GM12891 (cell line): ENCODE data around the gene PLA2G15.

Experiments
- DNase-seq: peaks from one replicate; pipeline ENCODE4 v3.0.0; 2011; ENCODE audit warnings: low spot score; ENCODE audit not compliant: insufficient read length
- FAIRE-seq: peaks from 2 replicates; lab custom pipeline; 2011; peaks lifted over from hg19 to GRCh38; lab: Jason Lieb, UNC
- PAX5 ChIP-seq: IDR thresholded peaks from 2 replicates; pipeline ENCODE4 v1.6.1; 2011; ENCODE audit warnings: low read length, moderate library complexity, mild to moderate bottlenecking; ENCODE audit not compliant: insufficient read depth, severe bottlenecking
- POLR2A ChIP-seq: IDR thresholded peaks from 2 replicates; pipeline ENCODE4 v1.6.1; 2011; ENCODE audit warnings: low read depth, low read length, control low read depth
- POLR2AphosphoS5 ChIP-seq: IDR thresholded peaks from 2 replicates; pipeline ENCODE4 v1.6.1; 2011; ENCODE audit warnings: low read depth, low read length, control low read depth
- POU2F2 ChIP-seq: IDR thresholded peaks from 2 replicates; pipeline ENCODE4 v1.6.1; 2011; ENCODE audit warnings: low read depth, mild to moderate bottlenecking, control low read depth, low read length, moderate library complexity
- SPI1 ChIP-seq: IDR thresholded peaks from 2 replicates; pipeline ENCODE4 v1.6.1; 2011; ENCODE audit warnings: low read depth, low read length, control low read depth
- TAF1 ChIP-seq: IDR thresholded peaks from 2 replicates; pipeline ENCODE4 v1.6.1; 2011; ENCODE audit warnings: low read depth, low read length, control low read depth

The PLA2G15 gene

DNA sequence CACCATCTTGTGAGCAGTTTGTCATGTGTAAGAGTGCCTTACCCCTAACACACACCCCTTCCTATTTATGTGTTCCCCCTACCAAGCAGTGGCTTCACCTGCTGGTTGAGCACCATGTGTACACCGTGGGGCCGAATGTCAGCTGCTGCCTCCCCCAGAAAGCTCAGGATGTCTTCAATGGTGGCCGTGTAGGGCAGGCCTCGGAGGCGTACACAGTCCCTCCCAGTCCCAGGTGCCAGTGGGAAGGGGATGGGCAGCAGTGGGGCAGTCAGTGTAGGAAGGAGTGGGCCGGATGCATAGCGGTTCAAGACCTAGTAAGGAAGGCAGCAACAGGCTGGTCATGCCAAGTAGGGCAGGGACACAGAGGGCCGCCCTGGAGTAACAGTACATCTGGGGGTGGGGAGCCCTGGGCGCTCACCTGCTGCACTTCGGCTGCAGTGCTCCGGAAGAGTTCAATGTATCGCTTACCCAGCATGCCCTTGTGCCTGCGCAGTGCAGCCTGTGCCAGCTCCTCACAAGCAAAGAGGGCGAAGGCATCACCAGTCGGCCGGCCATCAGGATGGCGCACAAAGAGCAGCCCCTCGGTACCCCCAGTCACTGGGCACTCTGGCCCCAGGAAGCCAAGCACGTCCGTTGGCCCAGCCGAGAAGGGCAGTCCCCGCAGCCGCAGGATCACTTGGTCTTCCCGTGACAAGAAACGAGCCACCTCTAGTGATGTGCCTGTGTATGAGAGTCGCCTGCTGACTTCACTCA is 13.6 kb upstream of the PLA2G15 start:
- FAIRE-seq (no peak), DNase-seq (no peak)
- TF ChIP-seq TAF1 = no peak
- no peak for TF ChIP-seq PAX5
- no peak for TF ChIP-seq POLR2A
- no peak for TF ChIP-seq POU2F2
- TF ChIP-seq SPI1 = no peak
- TF ChIP-seq POLR2AphosphoS5 = no peak

DNA sequence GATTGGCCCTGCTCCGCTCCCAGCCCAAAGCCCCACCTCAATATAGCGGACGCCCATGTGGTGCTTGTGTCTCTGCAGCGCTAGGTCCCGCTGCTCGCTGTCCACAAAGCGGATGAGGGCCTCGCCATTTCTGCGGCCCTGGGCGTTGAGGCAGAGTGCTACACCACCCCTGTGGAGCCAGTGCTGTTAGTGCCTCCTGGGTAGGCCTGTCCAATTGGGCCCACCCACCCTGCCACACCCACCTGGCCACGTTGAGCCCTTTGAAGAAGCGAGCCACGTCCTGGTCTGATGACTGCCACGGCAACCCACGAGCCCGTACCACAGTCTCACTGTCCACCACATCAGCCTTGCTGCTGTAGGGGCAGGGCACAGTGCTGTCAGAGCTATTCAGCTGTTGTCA is 12.8 kb upstream of the PLA2G15 start:
- TF ChIP-seq TAF1 (no peak), SPI1 (no peak), POLR2A (no peak), POLR2AphosphoS5 (no peak), POU2F2 (no peak), PAX5 (no peak)
- no peak for FAIRE-seq
- no peak for DNase-seq

DNA sequence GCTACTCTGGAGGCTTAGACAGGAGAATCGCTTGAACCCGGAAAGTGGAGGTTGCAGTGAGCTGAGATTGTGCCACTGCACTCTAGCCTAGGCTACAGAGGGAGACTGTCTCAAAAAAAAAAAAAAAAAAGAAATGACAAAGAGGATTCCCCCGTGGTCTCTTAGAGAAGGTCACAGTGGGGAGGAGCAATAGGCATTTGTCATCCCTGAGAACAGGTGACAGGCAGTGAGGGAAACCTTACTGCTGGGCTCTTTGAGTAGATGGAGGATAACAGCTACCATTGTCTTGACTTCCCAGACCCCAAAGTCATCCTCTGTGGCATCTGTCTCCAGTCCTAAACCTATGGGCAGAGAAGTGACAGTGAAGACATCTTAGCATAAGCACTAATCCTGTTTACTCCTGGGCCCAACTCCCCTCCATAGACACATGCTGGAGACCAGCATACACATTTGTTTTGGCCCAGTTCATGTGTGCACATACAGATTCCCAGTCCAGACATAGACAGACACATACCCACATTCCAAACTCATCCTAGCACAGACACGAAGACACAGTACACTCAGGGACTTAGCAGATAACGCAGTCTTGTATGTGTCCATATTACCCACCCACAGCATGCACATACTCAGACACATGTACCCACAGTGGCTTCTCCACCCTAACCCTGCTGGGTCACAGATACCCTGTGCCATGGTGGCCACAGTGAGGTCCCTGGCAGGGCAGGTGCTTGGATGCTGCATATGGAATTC is 11.9 kb upstream of the PLA2G15 start:
- TF ChIP-seq TAF1 (no peak), POU2F2 (no peak), SPI1 (no peak), POLR2AphosphoS5 (no peak), PAX5 (no peak)
- no peak for DNase-seq
- no peak for FAIRE-seq

DNA sequence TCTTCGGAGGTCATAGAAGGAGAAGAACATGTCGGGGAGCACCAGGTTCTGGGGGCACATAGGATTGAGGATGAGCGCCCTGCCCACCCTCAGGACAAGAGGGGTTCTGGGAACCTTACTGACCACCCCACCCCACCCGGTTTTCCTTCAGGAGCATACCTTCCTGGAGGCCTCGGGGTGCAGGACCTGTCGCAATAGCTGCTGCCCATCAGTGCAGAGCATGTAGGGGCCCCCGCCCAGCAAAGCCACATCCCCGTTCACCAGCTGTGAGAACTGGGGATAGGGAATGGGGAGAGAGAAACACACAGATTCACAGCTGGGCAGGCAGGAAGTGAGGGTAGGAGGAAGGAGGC is 11.4 kb upstream of the PLA2G15 start:
- no peak for DNase-seq
- TF ChIP-seq POU2F2 = no peak
- TF ChIP-seq TAF1 = no peak
- no peak for TF ChIP-seq PAX5
- TF ChIP-seq SPI1 = no peak
- no peak for TF ChIP-seq POLR2A
- TF ChIP-seq POLR2AphosphoS5 = no peak
- no peak for FAIRE-seq

DNA sequence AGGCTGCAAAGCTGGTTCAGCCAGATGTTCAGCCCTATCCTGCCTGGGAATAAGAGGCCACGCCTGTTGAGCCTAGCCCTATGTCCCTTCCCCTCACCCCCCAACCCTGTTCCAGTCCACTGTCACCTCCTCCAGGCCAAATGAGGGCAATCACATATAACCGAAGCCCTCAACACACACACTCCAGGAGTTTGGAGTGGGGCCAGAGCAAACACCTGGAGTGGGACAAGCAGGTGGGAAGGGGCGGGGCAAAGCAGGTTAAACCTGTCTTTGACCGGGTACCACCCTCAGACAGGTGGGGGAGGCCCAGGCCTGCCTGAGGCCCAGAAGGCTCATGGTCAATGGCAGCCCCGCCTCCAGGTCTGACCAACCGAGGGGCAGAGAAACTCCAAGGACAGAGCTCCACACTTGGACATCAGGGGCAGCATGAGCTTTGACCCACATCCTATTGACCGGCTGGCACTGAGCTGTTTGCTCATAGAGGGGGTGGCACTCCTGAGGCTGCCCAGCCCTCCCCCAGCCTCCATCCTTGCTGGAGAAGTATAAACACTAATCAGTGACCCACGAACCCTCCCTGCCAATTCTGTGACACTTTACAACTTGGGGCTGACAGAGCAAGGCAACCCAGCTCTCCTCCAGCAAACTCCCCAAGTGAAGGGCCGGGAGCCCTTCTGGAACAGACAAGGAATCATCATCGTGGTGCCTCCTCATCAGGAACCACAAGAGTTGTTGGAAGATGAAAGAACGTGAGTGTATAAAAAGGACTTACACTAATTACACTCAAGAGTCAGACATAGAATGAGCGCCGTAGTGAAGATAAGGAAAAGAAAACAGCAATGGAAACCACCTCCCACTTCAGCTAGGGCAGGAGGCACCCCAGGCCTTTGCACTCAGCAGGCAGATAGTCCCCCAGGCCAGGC is 10.7 kb upstream of the PLA2G15 start:
- FAIRE-seq (no peak), DNase-seq (no peak)
- TF ChIP-seq POLR2A = no peak
- TF ChIP-seq PAX5 = no peak
- no peak for TF ChIP-seq SPI1
- no peak for TF ChIP-seq POLR2AphosphoS5
- TF ChIP-seq POU2F2 = no peak
- TF ChIP-seq TAF1 = no peak

DNA sequence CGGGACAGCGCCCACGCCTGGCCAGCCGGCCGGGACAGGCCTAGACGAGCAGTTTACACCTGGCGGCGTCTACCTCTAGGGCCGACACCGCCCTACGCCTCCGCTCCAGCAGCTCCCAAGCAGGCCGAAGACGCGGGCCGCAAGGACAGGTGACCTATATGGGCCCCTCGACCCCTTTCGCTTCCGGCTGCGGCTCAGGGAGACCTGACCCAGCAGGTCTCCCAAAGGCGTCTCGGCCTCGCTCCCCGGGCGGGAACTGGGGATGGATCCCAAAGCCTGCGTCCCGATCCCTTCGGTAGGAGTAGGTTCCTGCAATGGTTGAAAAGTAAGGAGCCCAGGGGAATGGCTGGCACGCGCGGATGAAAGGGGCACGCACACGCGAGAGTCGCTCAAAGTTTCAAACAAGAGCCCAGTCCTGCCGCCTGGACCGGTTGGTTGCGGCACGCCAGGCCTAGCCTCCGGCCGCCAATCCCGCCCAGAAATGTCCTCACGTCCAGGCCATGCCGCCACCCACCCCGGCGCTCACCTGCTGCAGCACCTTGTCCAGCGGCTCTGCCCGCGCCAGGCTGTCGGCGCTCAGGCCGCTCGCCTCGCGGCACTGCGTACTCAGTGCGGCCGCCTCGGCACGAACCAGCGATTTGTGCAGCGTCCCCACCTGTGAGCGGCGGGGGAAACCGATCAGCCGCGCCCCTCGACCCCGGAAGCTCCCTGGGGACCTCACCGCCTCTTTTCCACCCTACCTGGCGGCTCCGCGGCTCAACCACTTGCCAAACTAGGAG is 9.9 kb upstream of the PLA2G15 start:
- no peak for FAIRE-seq
- TF ChIP-seq PAX5 (no peak), POLR2AphosphoS5 (no peak)
- no peak for DNase-seq

DNA sequence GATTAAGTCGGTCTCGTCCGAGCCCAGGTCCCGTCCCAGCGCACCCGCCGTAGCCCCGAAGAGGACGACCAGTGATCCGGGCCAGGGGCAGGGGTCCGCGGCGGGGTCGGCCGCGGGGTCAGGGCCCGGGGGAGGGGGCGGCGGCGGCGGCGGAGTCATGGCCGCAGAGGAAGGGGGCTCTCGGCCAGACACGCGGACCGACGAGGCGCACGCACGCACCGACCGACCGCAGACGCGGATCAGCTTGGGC is 9.4 kb upstream of the PLA2G15 start, which contains the start of gene ESRP2:
ESRP2 (minus strand) TSS at position 241 of the 250 bp plus-strand sequence; CDS start at position 159, 82 bp downstream.
- no peak for FAIRE-seq
- no peak for TF ChIP-seq PAX5
- no peak for TF ChIP-seq POLR2AphosphoS5
- no peak for TF ChIP-seq POU2F2
- no peak for TF ChIP-seq POLR2A
- TF ChIP-seq TAF1 = no peak
- TF ChIP-seq SPI1 = no peak
- DNase-seq = no peak

DNA sequence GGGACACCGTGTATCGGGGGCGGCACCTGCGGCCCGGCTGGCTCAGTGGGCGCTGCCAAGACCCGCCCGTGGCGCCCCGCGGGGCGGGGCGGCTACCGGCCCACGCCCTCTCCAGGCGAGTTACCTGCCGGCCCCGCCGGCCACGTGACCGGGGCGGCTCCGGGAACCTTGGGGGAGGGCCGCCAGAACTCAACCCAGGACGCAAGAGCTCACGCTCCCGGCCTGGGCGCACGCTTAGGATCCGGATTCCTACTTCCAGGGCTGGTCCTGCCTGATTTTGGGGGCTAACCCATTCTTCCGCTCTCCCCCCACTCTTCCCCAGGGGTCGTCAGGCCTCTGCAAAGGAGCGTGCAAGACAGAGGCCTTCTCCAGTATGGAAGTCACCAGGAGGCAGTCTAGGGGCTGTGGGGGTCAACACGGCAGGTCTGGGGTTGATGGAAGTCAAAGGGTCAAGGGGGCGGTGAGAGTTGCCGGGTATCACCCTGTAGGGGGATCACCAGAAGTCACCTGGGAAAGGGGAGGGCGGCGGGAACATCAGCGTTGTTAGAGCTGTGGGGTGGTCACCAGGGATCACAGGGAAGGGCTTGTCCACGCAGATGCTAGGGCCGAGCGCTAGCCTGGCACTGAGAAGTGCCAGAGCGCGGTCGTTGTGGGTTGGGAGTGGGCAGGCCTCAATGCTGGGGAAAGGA is 8.9 kb upstream of the PLA2G15 start:
- peak; percentile 82 for FAIRE-seq
- no peak for TF ChIP-seq PAX5
- no peak for TF ChIP-seq POLR2AphosphoS5
- TF ChIP-seq SPI1 = no peak
- TF ChIP-seq POLR2A = no peak
- TF ChIP-seq POU2F2 = no peak
- TF ChIP-seq TAF1 = no peak
- peak; percentile 59 for DNase-seq

DNA sequence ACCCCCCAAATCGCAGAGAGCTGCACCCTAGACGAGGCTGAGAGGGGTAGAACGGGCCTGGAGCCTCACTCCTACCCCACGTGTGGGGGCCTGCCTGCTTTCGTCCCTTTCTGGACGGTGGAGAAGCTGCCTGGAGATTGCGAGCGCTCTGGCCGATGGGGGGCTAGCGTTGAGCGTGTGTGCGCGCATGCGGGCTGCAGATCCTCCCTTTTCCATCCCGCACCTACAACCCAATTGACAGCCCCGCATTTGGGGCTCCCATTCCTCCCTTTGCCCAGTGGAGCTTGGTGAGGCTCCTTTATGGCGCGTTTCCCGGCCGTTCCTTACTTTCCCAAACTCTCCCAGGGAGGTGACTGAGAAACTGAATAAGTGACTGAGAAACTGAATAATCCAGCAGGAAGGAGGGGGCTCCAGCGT is 8.3 kb upstream of the PLA2G15 start:
- DNase-seq = no peak
- no peak for FAIRE-seq
- no peak for TF ChIP-seq SPI1
- no peak for TF ChIP-seq PAX5
- no peak for TF ChIP-seq TAF1
